GM18907 (cell line): ENCODE measurements around the gene FIGNL2.

ENCODE experiments used
- ATAC-seq: cut with Tn5 transposase; IDR thresholded peaks from one replicate; pipeline ENCODE4 v1.9.1; 2021; ENCODE audit warnings: mild to moderate bottlenecking, moderate library complexity; ENCODE audit not compliant: unreplicated experiment

Gene FIGNL2

DNA sequence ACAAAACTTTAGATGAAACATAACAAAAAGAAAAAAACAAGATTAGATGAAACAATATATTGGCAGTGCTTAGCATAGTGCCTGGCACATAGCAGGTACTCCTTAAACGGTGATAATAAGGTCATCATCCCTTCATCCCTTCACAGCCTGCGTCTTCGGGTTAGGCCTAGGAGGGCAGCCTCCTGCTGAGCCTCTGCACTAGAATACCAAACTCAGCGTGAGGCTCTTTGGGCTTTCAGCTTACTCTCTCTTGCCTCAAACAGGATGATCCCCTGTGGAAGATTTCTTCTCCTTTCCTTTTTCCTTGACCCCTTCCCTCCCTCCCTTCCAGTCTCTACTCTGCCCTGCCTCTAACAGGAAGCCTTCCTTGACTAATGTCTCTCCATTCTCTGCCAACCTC is 14.4 kb upstream of the FIGNL2 start:
- no peak for ATAC-seq

DNA sequence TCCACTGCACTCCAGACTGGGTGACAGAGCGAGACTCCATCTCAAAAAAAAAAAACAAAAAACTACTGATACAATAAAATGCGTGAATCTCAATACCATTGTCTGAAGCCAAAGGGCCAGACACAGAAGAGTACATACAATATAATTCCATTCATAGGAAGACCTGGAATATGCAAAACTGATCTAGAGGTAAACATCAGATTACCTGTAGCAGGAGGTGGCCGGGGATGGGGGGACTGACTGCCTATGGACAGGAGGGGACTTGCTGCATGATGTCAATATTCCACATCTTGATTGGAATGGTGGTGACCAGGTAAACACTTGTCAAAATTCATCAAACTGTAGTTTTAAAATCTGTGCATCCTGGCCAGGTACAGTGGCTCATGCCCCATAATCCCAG is 12.5 kb upstream of the FIGNL2 start:
- ATAC-seq, result no peak

DNA sequence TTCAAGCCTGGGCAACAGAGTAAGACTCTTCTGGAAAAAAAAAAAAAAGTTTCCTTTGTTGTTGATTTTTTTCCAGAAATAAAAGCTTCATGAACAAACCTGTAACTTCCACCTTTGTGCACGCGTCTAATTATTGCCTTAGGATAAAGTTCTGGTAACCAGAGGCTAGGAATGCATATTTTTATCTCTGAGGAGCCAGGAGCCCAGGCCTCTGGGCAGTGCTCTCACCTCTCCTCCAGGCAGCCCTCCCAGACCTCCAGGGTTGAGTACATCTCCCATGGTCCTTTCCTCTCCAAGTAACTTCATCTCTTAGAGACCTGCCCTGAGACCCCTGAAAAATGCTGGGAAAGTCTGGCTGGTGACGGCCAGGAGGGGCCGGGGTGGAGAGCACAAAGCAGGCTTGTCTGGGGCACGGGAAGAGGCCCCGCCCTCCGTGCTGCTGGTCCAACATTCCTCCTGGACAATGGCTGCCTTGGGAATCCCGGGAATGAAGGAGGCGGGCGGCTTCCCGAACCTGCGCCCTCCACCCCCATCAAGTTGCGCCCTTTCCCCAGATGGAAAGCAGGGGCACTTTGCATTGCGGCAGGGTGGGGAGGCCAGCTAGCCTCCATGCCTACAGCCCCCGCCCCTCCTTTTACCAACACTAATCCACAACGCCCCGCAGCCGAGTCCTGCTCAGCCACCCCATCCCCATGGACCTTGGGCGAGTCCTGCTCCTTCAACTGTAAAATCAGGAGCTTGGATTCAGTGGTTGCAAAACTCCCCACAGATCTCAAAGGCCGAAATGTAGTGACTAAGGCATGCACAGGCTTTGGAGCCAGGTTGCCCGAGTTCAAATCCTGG is 7.3 kb upstream of the FIGNL2 start:
- ATAC-seq, result no peak

DNA sequence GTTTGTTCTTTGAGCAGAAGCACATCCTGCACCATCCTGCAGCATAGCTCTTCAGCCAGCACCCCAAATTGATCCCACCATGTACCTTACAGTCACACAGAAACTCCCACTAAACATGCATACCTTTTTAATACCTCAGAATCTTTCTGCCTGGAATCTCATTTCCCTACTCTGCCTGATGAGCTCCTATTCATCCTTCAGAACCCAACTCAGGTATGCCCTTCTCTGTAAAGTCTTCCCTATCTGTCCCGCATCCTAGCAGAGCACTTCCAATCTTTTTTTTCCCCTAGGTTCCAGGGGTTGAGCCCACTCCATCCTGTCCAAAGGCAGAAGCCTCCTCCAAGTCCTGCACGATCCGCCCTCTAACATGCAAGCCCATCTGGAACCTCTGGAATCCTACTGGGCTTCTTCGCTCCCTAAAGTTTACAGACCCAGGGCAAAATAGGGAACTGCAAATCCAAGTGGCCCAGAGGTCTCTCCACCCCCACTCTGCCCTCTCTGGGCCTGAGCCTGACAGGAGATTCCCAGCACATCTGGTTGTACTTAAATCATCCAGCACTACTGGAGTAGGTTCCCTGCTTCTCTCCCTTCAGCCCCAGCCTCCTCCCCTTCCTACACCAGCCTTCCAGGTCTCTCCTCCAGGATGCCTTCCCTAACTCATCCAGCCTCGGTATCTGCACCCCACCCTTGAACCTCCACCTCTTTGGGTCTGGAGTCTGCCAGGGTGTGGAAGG is 4.1 kb upstream of the FIGNL2 start:
- ATAC-seq, result no peak

DNA sequence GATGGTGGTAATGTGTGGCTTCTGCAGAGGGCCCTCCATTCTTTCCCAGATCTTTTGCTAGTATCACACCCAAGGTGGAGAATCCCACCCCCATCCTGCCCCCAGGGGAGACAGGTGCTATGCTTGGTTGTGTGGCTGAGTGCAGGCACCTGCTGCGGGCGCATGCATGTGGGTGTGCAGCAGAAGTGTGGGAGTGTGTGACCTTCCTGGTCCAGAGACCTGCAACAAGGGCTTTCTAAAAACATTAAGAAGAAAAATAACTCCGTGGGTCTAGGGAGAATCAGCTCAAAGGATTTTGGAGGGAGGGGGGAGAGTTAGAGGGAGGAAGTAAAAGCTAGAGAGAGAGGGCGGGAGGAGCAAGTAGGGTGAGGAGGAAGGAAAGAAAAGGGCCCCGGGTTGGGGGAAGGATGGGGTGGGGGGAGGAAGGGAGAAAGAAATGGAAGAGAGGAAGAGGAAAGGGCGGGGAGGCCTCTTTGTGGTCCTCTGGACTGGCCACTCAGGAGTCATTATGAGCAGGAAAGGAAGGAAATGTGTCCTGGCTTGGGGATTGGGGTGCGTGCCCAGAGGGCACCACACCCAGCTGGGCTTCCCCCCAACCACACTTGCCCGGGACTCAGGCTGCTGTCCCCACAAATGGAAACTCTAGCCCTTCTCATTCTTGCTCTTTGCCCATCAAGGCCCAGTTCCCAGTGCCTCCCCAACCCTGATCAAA is 3.1 kb upstream of the FIGNL2 start:
- ATAC-seq, result no peak

DNA sequence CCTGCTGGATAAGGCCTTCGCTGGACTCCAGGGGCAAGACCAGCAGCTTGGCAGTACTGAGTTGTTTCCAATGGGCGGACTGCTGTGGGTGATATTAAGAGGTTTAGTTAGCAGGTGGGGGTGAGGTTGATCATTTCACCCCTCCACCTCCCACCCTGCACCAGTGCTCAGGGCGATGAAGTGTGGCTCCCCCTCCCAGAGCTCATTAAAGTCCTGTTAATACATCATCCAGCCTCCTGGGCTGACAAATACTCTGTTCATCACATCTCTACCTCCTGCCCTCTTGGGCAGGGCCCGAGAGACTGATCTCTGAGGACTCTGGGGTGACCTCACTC is 2.4 kb upstream of the FIGNL2 start:
- no peak for ATAC-seq

DNA sequence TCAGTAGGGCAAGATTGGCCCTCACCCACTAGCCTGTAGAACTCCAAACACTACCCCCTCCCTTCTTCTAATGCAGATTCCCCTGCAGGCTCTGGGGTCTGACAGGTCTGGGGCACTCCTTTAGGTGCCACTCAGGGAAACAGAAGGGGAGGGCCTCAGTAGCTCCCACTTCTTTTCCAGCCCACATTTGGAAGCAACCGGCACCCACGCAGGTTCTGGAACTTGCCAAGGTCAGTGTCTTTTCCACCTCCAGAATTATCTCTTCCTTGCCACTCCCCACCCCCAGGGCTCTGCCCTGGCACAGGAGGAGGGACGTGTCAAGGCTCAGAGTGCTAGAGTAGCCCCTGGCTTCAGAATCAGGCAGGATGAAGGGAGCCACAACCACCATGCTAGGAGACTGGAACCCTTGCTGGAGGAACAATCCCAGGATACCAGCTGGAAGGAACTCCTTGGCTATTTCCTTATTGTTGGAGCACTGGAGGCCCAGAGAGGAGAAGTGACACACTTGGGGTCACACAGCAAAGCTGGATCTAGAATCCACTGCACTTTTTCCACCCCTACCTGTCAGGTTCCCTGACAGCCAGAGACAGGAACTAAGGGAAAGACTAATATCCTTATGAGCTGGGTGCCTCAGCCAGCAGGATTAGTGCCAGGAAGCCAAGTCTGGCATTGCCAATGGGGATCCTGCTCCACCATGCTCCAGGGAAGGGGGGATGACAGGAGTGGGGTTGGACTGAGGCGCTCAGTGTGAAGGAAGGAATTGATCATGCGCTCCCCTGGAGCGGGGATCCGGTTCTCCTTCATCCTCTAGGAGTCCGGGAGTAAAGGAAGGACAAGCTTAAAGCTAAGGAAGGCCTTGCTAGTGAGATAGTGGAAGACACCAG is 1.8 kb upstream of the FIGNL2 start:
- no peak for ATAC-seq

DNA sequence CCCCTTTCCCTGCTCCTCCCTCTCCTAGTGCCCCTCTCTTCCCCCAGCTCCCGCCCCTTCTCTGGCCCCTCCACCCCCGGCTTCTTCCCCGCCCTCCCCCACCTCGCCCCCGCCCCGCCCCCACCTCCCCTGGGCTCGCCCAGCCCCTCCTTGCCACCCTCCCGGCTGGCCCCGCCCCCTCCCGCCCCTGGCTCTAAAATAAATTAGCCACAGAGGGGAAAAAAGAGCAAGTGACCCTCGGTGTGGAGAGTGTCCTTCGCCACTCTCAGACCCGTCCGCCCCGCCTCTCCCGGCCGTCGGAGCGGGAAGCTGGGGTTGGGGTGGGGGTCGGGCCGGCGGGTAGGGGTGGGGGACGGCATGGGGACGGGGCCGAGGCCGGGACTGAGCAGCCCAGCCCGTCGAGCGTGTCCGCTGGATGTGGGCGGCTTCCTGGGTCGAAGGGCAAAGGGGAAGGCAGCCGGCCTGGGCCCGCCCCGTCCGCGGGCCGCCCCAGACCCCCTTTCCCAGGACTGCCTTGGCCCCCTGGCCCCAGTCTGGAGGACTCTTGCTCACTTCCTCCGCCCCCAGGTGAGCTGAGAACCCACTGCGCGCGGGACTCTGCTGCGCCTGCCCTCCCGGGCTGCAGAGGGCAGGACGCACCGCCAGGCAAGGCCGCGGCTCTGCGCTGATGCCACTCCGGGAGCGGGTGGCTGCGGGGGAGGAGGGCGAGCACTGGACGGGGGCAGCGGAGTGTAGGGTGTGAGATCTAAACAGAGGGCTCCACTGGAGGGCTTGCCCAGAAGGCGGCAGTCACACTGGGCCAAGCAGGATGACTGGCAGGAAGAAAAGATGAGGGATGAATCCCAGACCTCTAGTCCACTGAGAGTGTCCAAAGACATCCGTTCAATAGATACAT is 570 bp upstream of the FIGNL2 start:
- ATAC-seq, result no peak

DNA sequence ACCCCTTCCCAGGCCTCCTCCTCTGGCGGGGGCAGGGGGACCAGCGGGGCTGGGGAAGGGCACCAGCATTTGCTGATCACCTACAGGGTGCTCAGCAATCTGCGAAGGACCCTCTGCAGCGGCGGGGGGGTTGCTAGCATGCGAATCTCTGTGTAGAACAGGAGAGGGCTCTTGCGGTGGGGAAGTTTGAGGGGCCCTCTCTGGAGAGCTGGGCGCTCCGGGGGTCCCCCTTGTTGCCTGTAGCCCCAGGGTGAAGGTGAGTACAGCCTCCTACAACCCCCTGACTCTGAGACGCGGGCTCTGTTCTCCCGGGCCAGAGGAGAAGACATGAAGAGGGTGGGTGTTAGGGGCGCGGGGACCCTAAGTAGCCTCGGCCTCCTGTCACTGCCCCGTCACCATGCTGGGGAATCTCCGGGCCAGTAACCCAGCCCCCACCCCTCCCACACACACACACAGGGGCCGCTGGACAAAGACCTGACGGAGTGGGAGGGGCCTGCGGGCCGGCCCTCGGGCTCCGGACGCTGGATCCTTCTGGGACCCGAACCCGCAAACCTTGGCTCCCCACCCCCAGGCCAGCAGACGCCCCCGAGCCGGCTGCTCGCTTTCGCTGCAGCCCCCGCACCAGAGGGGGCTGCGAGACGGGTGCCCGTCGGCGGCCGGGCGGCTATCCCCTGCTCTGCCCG is 734 bp downstream of the FIGNL2 start:
- no peak for ATAC-seq

DNA sequence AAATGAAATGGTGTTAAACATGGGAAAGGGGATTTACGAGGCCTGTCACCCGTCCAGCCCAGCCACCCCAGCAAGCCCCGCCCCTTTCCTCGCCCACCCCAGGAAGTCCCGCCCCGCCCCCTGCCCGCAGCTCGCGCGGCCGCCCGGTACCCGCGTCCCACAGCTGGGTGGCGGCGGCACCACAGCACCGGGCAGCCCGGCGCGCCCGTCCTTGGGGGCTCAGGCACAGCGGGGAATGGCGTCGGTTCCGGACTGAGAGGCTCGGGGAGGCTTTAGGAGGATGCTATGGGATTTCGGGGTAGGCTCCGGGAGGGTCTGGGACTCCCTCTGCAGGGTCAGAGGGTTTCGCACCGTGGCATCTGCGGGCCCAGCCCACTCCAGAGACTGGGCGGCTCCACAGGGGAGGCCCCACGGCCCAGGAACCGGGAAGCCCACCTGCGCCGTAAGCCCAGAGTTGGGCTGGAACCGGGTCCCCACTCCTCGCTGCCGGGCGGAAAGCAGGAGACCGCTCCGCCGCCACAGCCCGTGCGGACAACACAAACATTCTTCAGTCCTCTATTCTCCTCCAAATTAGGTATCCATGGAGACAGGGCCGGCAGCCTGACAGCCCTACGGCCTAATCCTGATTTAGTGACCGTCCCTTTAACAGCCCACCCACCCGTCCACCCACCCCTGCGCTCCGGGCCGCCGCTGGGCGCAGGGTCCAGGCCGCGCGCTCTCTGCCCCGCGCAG is 1.4 kb downstream of the FIGNL2 start:
- ATAC-seq, result no peak

DNA sequence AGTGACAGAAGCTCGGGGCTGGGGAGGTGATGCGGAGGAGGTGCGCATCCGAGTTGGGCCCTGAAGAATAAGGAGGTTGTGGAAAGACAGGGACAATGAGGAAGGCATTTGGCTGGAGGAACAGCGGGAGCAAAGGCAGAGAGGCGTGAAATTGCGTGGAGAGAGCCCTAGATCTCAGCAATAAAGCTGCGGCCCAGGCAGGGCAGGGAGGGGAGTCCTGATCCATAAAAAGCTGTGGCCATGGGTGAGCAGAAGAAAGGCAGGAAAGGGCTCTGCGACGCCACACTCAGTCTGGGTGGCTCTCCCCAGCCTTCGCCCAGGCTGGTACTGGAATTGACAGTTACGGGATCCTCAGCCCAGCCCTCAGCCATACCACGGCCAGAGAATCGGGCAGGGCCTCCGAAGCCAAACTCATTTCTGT is 2.2 kb downstream of the FIGNL2 start:
- no peak for ATAC-seq

DNA sequence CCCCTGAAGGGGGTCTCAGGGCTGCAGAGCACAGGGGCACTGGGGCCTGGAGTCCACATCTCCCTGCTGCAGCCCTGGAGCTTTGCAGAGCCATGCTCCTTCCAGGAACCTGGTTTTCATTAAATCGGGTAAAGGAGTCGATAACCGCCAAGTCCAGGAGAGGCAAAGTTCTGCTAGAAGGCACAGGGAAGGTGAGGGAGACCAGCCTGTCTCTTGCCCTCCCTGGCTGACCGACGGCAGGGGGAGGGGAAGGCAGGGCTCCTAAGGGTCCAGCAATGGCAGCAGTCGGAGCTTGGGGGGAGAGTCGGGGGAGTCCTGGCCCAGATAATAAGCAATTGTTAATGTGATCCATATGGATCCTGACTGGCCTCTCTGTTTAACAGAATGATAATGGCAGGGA is 3.0 kb downstream of the FIGNL2 start:
- ATAC-seq, result no peak

DNA sequence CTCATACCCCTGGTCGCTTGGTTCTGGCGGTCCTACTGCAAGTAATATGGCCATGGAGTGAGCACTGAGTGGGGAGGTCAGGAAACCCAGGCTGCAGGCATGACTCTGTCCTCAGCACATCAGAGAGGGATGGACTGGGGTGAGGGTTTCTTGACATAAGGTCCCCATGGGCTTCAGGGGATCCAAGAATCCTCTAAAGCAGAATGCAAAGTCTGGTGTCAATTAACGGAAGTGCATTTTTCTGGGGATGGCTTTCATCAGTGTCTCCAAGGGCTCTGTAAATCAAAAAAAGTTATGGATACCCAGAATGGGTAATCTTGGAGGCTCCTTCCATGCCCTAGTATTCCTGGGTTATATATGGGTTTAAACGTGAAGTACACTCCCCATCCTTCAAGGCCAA is 3.7 kb downstream of the FIGNL2 start:
- no peak for ATAC-seq

DNA sequence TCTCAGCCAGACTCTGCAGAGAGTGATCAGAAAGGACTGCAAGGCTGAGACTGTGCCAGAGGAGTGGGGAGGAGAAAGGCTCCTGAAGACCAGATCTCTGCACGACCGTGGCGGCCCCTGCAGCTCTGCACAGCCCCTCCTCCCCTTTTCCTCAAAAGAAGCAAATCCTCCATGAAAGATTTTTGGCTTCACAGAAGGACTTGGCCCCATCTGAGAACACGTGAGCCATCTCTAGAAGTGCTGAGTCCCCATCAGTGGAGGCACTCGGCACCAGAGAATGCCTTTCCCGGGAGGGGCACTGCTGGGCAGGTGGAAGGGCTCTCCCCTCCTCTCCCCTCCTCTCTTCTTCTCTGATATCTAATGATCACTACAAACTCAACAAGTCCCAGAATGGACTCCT is 6.8 kb downstream of the FIGNL2 start:
- ATAC-seq, result no peak

DNA sequence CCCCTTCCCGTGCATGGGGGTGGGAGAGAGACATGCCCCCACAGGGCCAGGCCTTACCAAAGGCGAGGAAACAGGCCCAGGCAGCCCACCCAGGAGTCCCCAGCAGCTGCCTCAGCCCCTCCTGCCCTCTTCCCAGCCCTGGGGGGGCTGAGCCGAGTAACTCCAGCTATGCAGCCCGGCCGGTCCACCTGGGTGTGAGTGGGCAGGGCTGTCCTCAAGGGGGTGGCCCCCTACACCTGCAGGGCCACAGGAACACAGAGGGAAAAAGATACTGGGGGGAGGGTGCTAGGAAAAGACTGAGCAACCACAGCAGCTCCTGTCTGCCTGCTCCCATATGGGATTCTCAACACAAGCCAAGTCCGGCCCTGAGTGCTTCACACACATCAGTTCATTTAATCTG is 7.6 kb downstream of the FIGNL2 start:
- ATAC-seq, result no peak

DNA sequence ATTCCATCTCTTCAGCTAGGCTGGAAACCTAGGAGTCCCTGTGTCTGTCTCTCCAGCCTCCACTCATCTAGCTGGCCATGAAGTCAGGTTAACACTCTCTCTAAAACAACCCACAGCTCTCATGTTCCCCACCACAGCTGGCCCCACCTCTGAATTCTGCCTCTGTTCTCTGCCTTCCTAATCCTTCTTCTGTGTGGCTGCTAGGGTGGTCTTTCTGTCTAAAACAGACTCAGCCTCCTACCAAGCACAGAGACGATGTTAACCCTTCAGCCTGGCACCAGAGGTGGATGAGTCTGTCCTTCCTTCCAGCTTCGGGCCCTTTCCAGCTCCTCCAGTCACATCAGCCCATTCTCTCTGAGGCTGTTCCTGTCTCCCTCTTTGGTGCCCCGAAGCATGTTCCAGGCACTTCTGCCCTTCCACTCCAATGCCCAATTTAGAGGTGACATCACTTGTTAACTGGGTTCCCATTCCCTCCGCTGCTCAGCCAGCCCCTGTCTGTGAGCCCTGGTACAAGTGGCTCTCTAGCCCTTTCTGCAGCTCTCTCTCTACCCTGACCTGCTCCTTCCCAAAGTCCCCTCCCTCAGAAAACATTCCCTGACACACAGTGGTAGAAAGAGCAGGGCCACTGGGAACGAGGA is 9.1 kb downstream of the FIGNL2 start:
- no peak for ATAC-seq

DNA sequence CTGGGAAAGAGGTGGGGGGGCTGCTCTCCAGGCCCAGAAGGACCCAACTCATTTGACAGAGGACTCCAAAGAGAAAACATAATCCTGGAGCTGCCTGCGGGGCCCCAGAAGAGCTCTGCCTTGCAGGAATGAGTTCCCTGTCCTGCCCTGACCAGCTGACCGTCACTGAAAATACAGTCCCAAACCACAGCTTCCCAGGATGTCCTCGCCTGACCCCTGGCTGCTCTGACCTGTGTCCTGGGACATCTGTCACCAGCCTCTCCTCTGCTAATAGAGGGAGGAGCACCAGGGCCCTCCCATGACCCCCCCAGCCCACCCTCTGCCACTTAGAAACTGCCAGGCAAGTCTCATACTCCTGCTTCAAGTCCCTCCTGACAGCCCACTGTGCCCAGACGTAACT is 9.8 kb downstream of the FIGNL2 start:
- ATAC-seq, result no peak

DNA sequence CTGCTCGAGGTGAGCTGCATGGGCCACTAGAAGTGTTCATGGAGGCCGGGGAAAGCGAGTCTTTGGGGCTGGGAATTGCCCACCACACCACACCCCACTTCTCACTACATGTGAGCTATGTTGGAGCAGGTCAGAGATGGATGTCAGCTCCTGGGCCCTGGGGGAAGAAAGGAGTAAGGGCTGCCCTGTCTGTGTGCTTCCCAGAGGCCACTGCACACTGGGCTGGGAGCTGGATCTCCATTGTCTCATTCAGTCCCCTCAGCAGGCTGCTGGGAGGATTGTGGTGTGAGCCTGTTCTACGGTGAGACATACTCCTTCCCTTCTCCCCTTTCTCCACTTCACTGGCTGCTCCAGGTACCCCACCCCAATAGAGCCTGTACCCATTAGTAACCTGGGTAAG is 10.5 kb downstream of the FIGNL2 start:
- no peak for ATAC-seq
